GM23338 (cell line): ENCODE measurements around the gene RNF181. TPM values are rescaled to one million over a fixed set of nuclear protein-coding genes. Genes with fewer than 3 reads are reported as not detected.

ENCODE experiments used
- ATAC-seq: fragments of 200-7000 bp; cut with Tn5 transposase; 3 replicates; pipeline ENCODE4 v1.9.1; 2020
- DNase-seq: peaks from one replicate; pipeline ENCODE4 v3.0.0-alpha.2; 2015; ENCODE audit warnings: low spot score
- H2AFZ ChIP-seq: fragments of 200-600 bp; sonication (generic); 2 replicates; pipeline ENCODE4 v1.8.0; 2016; ENCODE audit warnings: antibody characterized with exemption, mild to moderate bottlenecking, moderate library complexity
- H3F3A ChIP-seq: fragments of 200-600 bp; sonication (generic); replicated peaks from 2 replicates; pipeline ENCODE4 v1.8.0; 2017; ENCODE audit warnings: antibody characterized with exemption, mixed run types, low read depth
- H3K27ac ChIP-seq: fragments of 200-600 bp; sonication (generic); 2 replicates; pipeline ENCODE4 v1.6.1; 2016; ENCODE audit warnings: low read depth
- H3K27me3 ChIP-seq: fragments of 200-600 bp; sonication (generic); 2 replicates; pipeline ENCODE4 v1.8.0; 2016; ENCODE audit warnings: mild to moderate bottlenecking, mixed run types, moderate library complexity; ENCODE audit not compliant: insufficient read depth
- H3K36me3 ChIP-seq: fragments of 200-600 bp; sonication (generic); 2 replicates; pipeline ENCODE4 v1.8.0; 2016; ENCODE audit warnings: mild to moderate bottlenecking; ENCODE audit not compliant: insufficient read depth
- H3K4me1 ChIP-seq: fragments of 200-600 bp; sonication (generic); 2 replicates; pipeline ENCODE4 v1.8.0; 2016; ENCODE audit warnings: mild to moderate bottlenecking, moderate library complexity; ENCODE audit not compliant: insufficient read depth
- H3K4me2 ChIP-seq: fragments of 200-600 bp; sonication (generic); 2 replicates; pipeline ENCODE4 v1.7.1; 2017; ENCODE audit warnings: mixed run types
- H3K4me3 ChIP-seq: fragments of 200-600 bp; sonication (generic); 2 replicates; pipeline ENCODE4 v1.6.1; 2016; ENCODE audit warnings: mixed run types
- H3K79me2 ChIP-seq: fragments of 200-600 bp; sonication (generic); replicated peaks from 2 replicates; pipeline ENCODE4 v1.8.0; 2017; ENCODE audit warnings: mild to moderate bottlenecking; ENCODE audit not compliant: insufficient read depth
- H3K9me2 ChIP-seq: fragments of 200-600 bp; sonication (generic); 2 replicates; pipeline ENCODE4 v1.8.0; 2017; ENCODE audit not compliant: insufficient read depth
- H4K20me1 ChIP-seq: fragments of 200-600 bp; sonication (generic); replicated peaks from 2 replicates; pipeline ENCODE4 v1.8.0; 2017; ENCODE audit warnings: mild to moderate bottlenecking; ENCODE audit not compliant: insufficient read depth
- H3K27ac Mint-ChIP-seq: 2 replicates; pipeline ENCODE4 v1.8.0; 2020; ENCODE audit warnings: inconsistent platforms, mild to moderate bottlenecking, moderate library complexity, mixed read lengths
- H3K27me3 Mint-ChIP-seq: 3 replicates; pipeline ENCODE4 v1.8.0; 2022; ENCODE audit warnings: low read depth, mild to moderate bottlenecking, moderate library complexity, mixed read lengths, inconsistent platforms; ENCODE audit not compliant: insufficient read depth, poor library complexity
- H3K36me3 Mint-ChIP-seq: 3 replicates; pipeline ENCODE4 v1.8.0; 2021; ENCODE audit warnings: low read depth, mild to moderate bottlenecking, inconsistent platforms, moderate library complexity, mixed read lengths
- H3K4me1 Mint-ChIP-seq: 3 replicates; pipeline ENCODE4 v1.8.0; 2020; ENCODE audit warnings: mild to moderate bottlenecking, inconsistent platforms, mixed read lengths
- H3K4me3 Mint-ChIP-seq: 3 replicates; pipeline ENCODE4 v1.8.0; 2021; ENCODE audit warnings: moderate library complexity, mild to moderate bottlenecking, inconsistent platforms, mixed read lengths
- H3K9me3 Mint-ChIP-seq: 3 replicates; pipeline ENCODE4 v1.8.0; 2020; ENCODE audit warnings: moderate library complexity, mild to moderate bottlenecking, inconsistent platforms, mixed read lengths
- CREB1 ChIP-seq: fragments of 250-450 bp; sonication (Bioruptor Pico); IDR thresholded peaks from 2 replicates; pipeline ENCODE4 v1.5.0; 2020; ENCODE audit warnings: low read depth, mild to moderate bottlenecking, moderate library complexity
- CTCF ChIP-seq, 2 experiments: fragments of 200-600 bp in 1 of 2; sonication (generic) in 1 of 2; conservative IDR thresholded peaks; 2 replicates each; pipeline versions ENCODE4 v1.5.1 to v1.6.1; 2016 to 2017; ENCODE audit warnings: antibody characterized with exemption in 2 of 2, low read depth in 2 of 2, mild to moderate bottlenecking in 2 of 2, moderate library complexity in 1 of 2
- ETS1 ChIP-seq: IDR thresholded peaks from 2 replicates; pipeline ENCODE4 v1.6.1; 2016; ENCODE audit warnings: antibody characterized with exemption
- EZH2 ChIP-seq: fragments of 200-600 bp; sonication (generic); IDR thresholded peaks from one replicate; pipeline ENCODE4 v1.8.0; 2017; ENCODE audit warnings: antibody characterized with exemption, mild to moderate bottlenecking, low read depth; ENCODE audit not compliant: unreplicated experiment
- EZH2phosphoT487 ChIP-seq: fragments of 200-600 bp; sonication (generic); IDR thresholded peaks from one replicate; pipeline ENCODE4 v1.8.1; 2018; ENCODE audit warnings: antibody characterized with exemption; ENCODE audit not compliant: unreplicated experiment
- JUNB ChIP-seq: IDR thresholded peaks from one replicate; pipeline ENCODE4 v1.6.1; 2016; ENCODE audit warnings: antibody characterized with exemption; ENCODE audit not compliant: unreplicated experiment
- NANOG ChIP-seq: IDR thresholded peaks from 2 replicates; pipeline ENCODE4 v1.6.1; 2016; ENCODE audit warnings: antibody characterized with exemption, borderline replicate concordance
- POLR2AphosphoS5 ChIP-seq: IDR thresholded peaks from 2 replicates; pipeline ENCODE4 v1.6.1; 2016; ENCODE audit warnings: antibody characterized with exemption, low read depth
- REST ChIP-seq: IDR thresholded peaks from one replicate; pipeline ENCODE4 v1.6.1; 2018; ENCODE audit warnings: antibody characterized with exemption; ENCODE audit not compliant: unreplicated experiment
- STAT1 ChIP-seq: IDR thresholded peaks from one replicate; pipeline ENCODE4 v1.6.1; 2016; ENCODE audit warnings: antibody characterized with exemption; ENCODE audit not compliant: unreplicated experiment
- ZNF114 ChIP-seq: fragments of 250-450 bp; sonication (Bioruptor Pico); IDR thresholded peaks from 2 replicates; pipeline ENCODE4 v1.5.0; 2020; ENCODE audit warnings: mild to moderate bottlenecking, moderate library complexity
- ZNF331 ChIP-seq: fragments of 250-450 bp; sonication (Bioruptor Pico); IDR thresholded peaks from 2 replicates; pipeline ENCODE4 v1.5.0; 2020; ENCODE audit warnings: low read depth, mild to moderate bottlenecking, moderate library complexity
- polyA plus RNA-seq: library from polyadenylated mRNA; unstranded; fragments of >200 nt; fragmentation: Nextera tagmentation; extraction: Ambion mirVana; gene quantifications from 2 replicates; pipeline ENCODE4 v1.2.1, GENCODE V29; 2016
- total RNA-seq: library from RNA; depleted of rRNA; stranded (reverse); fragments of >200 nt; shearing (Covaris generic); gene quantifications from 2 replicates; pipeline ENCODE4 v1.2.3, GENCODE V29; 2014

The RNF181 gene
- total and polyA plus RNA-seq, 2 experiments from 2014 or later = 114 to 260 TPM

DNA sequence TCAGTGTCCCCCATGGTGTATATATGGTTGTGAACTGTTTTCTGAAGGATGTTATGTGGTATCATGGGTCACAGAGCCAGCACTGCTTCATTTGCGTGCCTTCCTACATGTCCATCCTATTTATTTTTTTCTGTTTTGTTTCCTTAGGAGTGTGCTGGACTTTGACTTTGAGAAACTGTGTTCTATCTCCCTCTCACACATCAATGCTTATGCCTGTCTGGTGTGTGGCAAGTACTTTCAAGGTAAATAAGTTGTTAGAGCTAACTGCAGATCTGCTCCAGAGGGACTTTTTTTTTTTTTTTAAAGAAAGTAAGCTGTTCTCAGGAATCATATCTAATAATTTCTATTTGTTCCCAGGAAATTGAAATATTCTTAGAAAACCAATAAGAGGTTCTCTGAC lies 25.8 kb downstream of the RNF181 start:
- H3K27me3 ChIP-seq = no peaks in the 10 kb centered on the region
- peaks cover 74% of the 10 kb centered on the region for H3K36me3 ChIP-seq
- DNase-seq (no peak), ATAC-seq (no peak)
- peaks cover 10% of the 10 kb centered on the region; the same call in 1 of the 2 replicates for H3K4me1 ChIP-seq
- H3K4me3 Mint-ChIP-seq = no peak overlapping the region
- H3K9me2 ChIP-seq = no peaks in the 10 kb centered on the region
- no peak overlapping the region for H3K4me2 ChIP-seq
- peaks cover 59% of the 10 kb centered on the region for H3K79me2 ChIP-seq
- H3K9me3 Mint-ChIP-seq = no peaks in the 10 kb centered on the region
- no peak for TF ChIP-seq POLR2AphosphoS5
- TF ChIP-seq JUNB = no peak
- TF ChIP-seq STAT1 = no peak
- no peak for TF ChIP-seq NANOG
- no peak for TF ChIP-seq EZH2
- no peak for TF ChIP-seq EZH2phosphoT487
- TF ChIP-seq CTCF (conservative IDR thresholded peaks at IDR 0.05; ENCODE audit: low read depth in 2 of 2) = no peak
- no peak for TF ChIP-seq ZNF114 (CRISPR knock-in tag)
- no peak overlapping the region for H3K27ac ChIP-seq
- peaks cover 5% of the 10 kb centered on the region for H3K27me3 Mint-ChIP-seq
- H3K4me3 ChIP-seq = no peak overlapping the region
- H2AFZ ChIP-seq = no peak overlapping the region
- H3K4me1 Mint-ChIP-seq = peaks cover 3% of the 10 kb centered on the region; the same call in 1 of the 3 replicates
- peaks cover 42% of the 10 kb centered on the region for H4K20me1 ChIP-seq
- H3K27ac Mint-ChIP-seq = no peak overlapping the region
- peaks cover 63% of the 10 kb centered on the region for H3K36me3 Mint-ChIP-seq
- no peaks in the 10 kb centered on the region; the same call in 1 of the 2 replicates for H3F3A ChIP-seq

- Histone ChIP-seq H3K4me3 (no peak overlapping the region), H3K27me3 (no peaks in the 10 kb centered on the region), H3K27ac (no peak overlapping the region), H3K4me1 (no peaks in the 10 kb centered on the region), H3K4me2 (no peak overlapping the region), H3F3A (no peaks in the 10 kb centered on the region; the same call in 1 of the 2 replicates), H3K79me2 (peaks cover 32% of the 10 kb centered on the region), H3K9me2 (no peaks in the 10 kb centered on the region), H2AFZ (no peak overlapping the region), H3K36me3 (peaks cover 98% of the 10 kb centered on the region), H4K20me1 (peaks cover 27% of the 10 kb centered on the region)
- TF ChIP-seq JUNB (no peak), CREB1 (no peak), STAT1 (no peak), ZNF114 (CRISPR knock-in tag) (no peak), ZNF331 (CRISPR knock-in tag) (no peak), REST (no peak), ETS1 (no peak), NANOG (no peak)
- H3K9me3 Mint-ChIP-seq = no peaks in the 10 kb centered on the region
- DNase-seq (no peak), ATAC-seq (no peak)
- H3K27ac Mint-ChIP-seq = no peak overlapping the region
- H3K36me3 Mint-ChIP-seq = peaks cover 74% of the 10 kb centered on the region
- no peak overlapping the region for H3K4me3 Mint-ChIP-seq
- peaks cover 7% of the 10 kb centered on the region for H3K27me3 Mint-ChIP-seq
- H3K4me1 Mint-ChIP-seq = no peaks in the 10 kb centered on the region
Observed at GRCh38 chr2:85623991-85624390, 28.4 kb downstream of the RNF181 start.
